SK-N-SH (cell line): ENCODE measurements around the gene ERC2.

Experiments used
- CTCF ChIP-seq: fragments of 200-600 bp; sonication (generic); IDR thresholded peaks from 2 replicates; pipeline ENCODE4 v1.6.1; 2017; ENCODE audit warnings: antibody characterized with exemption, mild to moderate bottlenecking, moderate library complexity
- EP300 ChIP-seq, 2 experiments: IDR thresholded peaks; 2 replicates each; pipeline versions ENCODE4 v1.4.0 to v1.6.1; 2012; ENCODE audit warnings: borderline replicate concordance in 1 of 2, low read depth in 1 of 2, low read length in 1 of 2
- EZH2phosphoT487 ChIP-seq: fragments of 200-600 bp; sonication (generic); IDR thresholded peaks from 2 replicates; pipeline ENCODE4 v1.6.1; 2017; ENCODE audit warnings: low read depth, mixed run types, mild to moderate bottlenecking, antibody characterized with exemption, moderate library complexity, borderline replicate concordance
- FOSL2 ChIP-seq: IDR thresholded peaks from 2 replicates; pipeline ENCODE4 v1.4.0; 2012; ENCODE audit warnings: low read depth, mild to moderate bottlenecking, moderate library complexity, borderline replicate concordance
- GATA2 ChIP-seq: sonication (generic); formaldehyde crosslinking; IDR thresholded peaks from 2 replicates; pipeline ENCODE4 v1.5.0; 2020; ENCODE audit warnings: mild to moderate bottlenecking, missing genetic modification reagents
- MAX ChIP-seq: IDR thresholded peaks from 2 replicates; pipeline ENCODE4 v1.4.0; 2012; ENCODE audit warnings: low read depth
- MEF2A ChIP-seq: IDR thresholded peaks from 2 replicates; pipeline ENCODE4 v1.4.0; 2012; ENCODE audit warnings: low read depth, borderline replicate concordance
- MXI1 ChIP-seq: IDR thresholded peaks from 2 replicates; pipeline ENCODE4 v1.6.1; 2012; ENCODE audit warnings: mild to moderate bottlenecking, low read depth, low read length, improper control_type of control experiment
- POLR2AphosphoS5 ChIP-seq: IDR thresholded peaks from 2 replicates; pipeline ENCODE4 v1.6.1; 2012; ENCODE audit warnings: low read depth, low read length
- RAD21 ChIP-seq: IDR thresholded peaks from 2 replicates; pipeline ENCODE4 v1.6.1; 2012; ENCODE audit warnings: mild to moderate bottlenecking, low read length
- REST ChIP-seq: IDR thresholded peaks from 2 replicates; pipeline ENCODE4 v1.6.1; 2012; ENCODE audit warnings: mild to moderate bottlenecking, low read depth, low read length, moderate library complexity
- RXRA ChIP-seq: IDR thresholded peaks from 2 replicates; pipeline ENCODE4 v1.4.0; 2012; ENCODE audit warnings: low read depth, mild to moderate bottlenecking, borderline replicate concordance
- USF2 ChIP-seq: fragments of 150-350 bp; IDR thresholded peaks from 2 replicates; pipeline ENCODE4 v1.6.1; 2017; ENCODE audit warnings: antibody characterized with exemption, low read length, low read depth, borderline replicate concordance
- YY1 ChIP-seq: IDR thresholded peaks from 2 replicates; pipeline ENCODE4 v1.4.0; 2012; ENCODE audit warnings: low read depth, mild to moderate bottlenecking

GRCh38 chr3:56368846-56369245 lies 99.4 kb downstream of the ERC2 start:
- TF ChIP-seq CTCF (no peak), GATA2 (CRISPR knock-in tag) (no peak), YY1 (no peak), RXRA (no peak), REST (no peak), EP300 (IDR thresholded peaks at IDR 0.05; ENCODE audit: borderline replicate concordance in 1 of 2, low read depth in 1 of 2, low read length in 1 of 2) (no peak), MXI1 (no peak), EZH2phosphoT487 (no peak), MAX (no peak), POLR2AphosphoS5 (no peak), USF2 (no peak), RAD21 (no peak), FOSL2 (no peak), MEF2A (no peak)
